ENCODE measurements around the gene CYP20A1.
A peak's percentile ranks its signal among the peaks of the same experiment; 100 is the strongest.
"Not testable (repeated sequence)": the region's sequence is repeated elsewhere in the genome, so short reads cannot be mapped to it uniquely, and the experiment has no call there.

Gene CYP20A1

GRCh38 chr2:203286532-203286931, 47.7 kb downstream of the CYP20A1 start:
- DNase-seq = no peak

GRCh38 chr2:203301667-203302066, 62.8 kb downstream of the CYP20A1 start:
- no peak for DNase-seq

- not testable (repeated sequence) for DNase-seq
Observed at GRCh38 chr2:203302586-203302985, 63.8 kb downstream of the CYP20A1 start.

- no peak for DNase-seq
Observed at GRCh38 chr2:203310688-203311436, 72.0 kb downstream of the CYP20A1 start.

- no peak for DNase-seq
Observed at GRCh38 chr2:203326356-203326755, 87.5 kb downstream of the CYP20A1 start.

- DNase-seq = no peak
Observed at GRCh38 chr2:203327582-203327900, 88.7 kb downstream of the CYP20A1 start.

- peak; percentile 69 for DNase-seq
Observed at GRCh38 chr2:203327901-203328759, 89.3 kb downstream of the CYP20A1 start, which contains the start of gene ABI2. ABI2 (plus strand) TSS chr2:203328394; CDS start chr2:203328515, 121 bp downstream.

- DNase-seq = peak; percentile 32
Observed at GRCh38 chr2:203328760-203329540, 90.1 kb downstream of the CYP20A1 start.

GRCh38 chr2:203330434-203330833, 91.6 kb downstream of the CYP20A1 start:
- DNase-seq = no peak

- DNase-seq = no peak
Observed at GRCh38 chr2:203338322-203338721, 99.5 kb downstream of the CYP20A1 start.

- no peak for DNase-seq
Observed at GRCh38 chr2:203340791-203341487, 102.1 kb downstream of the CYP20A1 start.

GRCh38 chr2:203341741-203342310, 103.0 kb downstream of the CYP20A1 start:
- no peak for DNase-seq

- DNase-seq = not testable (repeated sequence)
Observed at GRCh38 chr2:203342374-203342773, 103.6 kb downstream of the CYP20A1 start.

GRCh38 chr2:203344667-203345066, 105.8 kb downstream of the CYP20A1 start:
- no peak for DNase-seq

- DNase-seq = no peak
Observed at GRCh38 chr2:203346612-203347011, 107.8 kb downstream of the CYP20A1 start.

- DNase-seq = no peak
Observed at GRCh38 chr2:203347375-203347774, 108.6 kb downstream of the CYP20A1 start.

- no peak for DNase-seq
Observed at GRCh38 chr2:203352604-203353255, 113.9 kb downstream of the CYP20A1 start.

- no peak for DNase-seq
Observed at GRCh38 chr2:203354966-203355365, 116.1 kb downstream of the CYP20A1 start.

Data from RPMI8226 (cell line).